ENCODE results near the gene EID3.

EID3 gene

GRCh38 chr12:104295954-104296353 lies 7.6 kb upstream of the EID3 start:
- Histone ChIP-seq H3K4me3 (peak overlapping the region; percentile 55), H3K27ac (peak overlapping the region; percentile 12 to 73)
- no peak for TF ChIP-seq CTCF (IDR thresholded peaks at IDR 0.05)
- DNase-seq (ENCODE audit: low spot score) = no peak

- peak overlapping the region in 1 of 2 donors; percentile 73 for H3K27ac ChIP-seq
- DNase-seq (ENCODE audit: low spot score) = no peak
- peak overlapping the region; percentile 37 for H3K4me3 ChIP-seq
- no peak for TF ChIP-seq CTCF (IDR thresholded peaks at IDR 0.05)
Measured at GRCh38 chr12:104296718-104297117, 6.8 kb upstream of the EID3 start.

GRCh38 chr12:104297477-104298113 lies 5.9 kb upstream of the EID3 start:
- TF ChIP-seq CTCF (IDR thresholded peaks at IDR 0.05) = no peak
- H3K27ac ChIP-seq = no peak overlapping the region
- no peak overlapping the region for H3K4me3 ChIP-seq
- DNase-seq (ENCODE audit: low spot score) = no peak

- no peak for DNase-seq (ENCODE audit: low spot score)
- H3K27ac ChIP-seq = no peak overlapping the region
- TF ChIP-seq CTCF (IDR thresholded peaks at IDR 0.05) = no peak
- peak overlapping the region; percentile 6 for H3K4me3 ChIP-seq
Measured at GRCh38 chr12:104299842-104300481, 3.6 kb upstream of the EID3 start.

- Histone ChIP-seq H3K27ac (peak overlapping the region; percentile 59 to 78), H3K4me3 (peak overlapping the region; percentile 72)
- TF ChIP-seq CTCF (IDR thresholded peaks at IDR 0.05) = no peak
- DNase-seq (ENCODE audit: low spot score) = no peak
Measured at GRCh38 chr12:104304261-104305009, 896 bp downstream of the EID3 start.

- no peak for DNase-seq (ENCODE audit: low spot score)
- H3K27ac ChIP-seq = no peak overlapping the region
- peak overlapping the region; percentile 72 for H3K4me3 ChIP-seq
- no peak for TF ChIP-seq CTCF (IDR thresholded peaks at IDR 0.05)
Measured at GRCh38 chr12:104305349-104305748, 1.8 kb downstream of the EID3 start.

All from coronary artery (tissue), 2 donors.